GM06990 (cell line): Measurements from ENCODE around the gene POC1A.

Source experiments
- DNase-seq: peaks from one replicate; pipeline ENCODE4 v3.0.0-alpha.2; 2011; ENCODE audit not compliant: insufficient read length; ENCODE audit errors: extremely low read depth
- H3K27me3 ChIP-seq: replicated peaks from 2 replicates; pipeline ENCODE4 v1.6.0; 2011; ENCODE audit warnings: low read length; ENCODE audit not compliant: control insufficient read depth, insufficient read depth
- H3K36me3 ChIP-seq: 2 replicates; pipeline ENCODE4 v1.5.1; 2011; ENCODE audit warnings: low read length; ENCODE audit not compliant: control insufficient read depth, insufficient read depth
- H3K4me3 ChIP-seq: replicated peaks from 2 replicates; pipeline ENCODE4 v1.5.1; 2011; ENCODE audit warnings: low read depth, mild to moderate bottlenecking, control low read depth, low read length
- CTCF ChIP-seq: IDR thresholded peaks from 2 replicates; pipeline ENCODE4 v1.5.1; 2011; ENCODE audit warnings: low read length, control low read depth, mild to moderate bottlenecking, inconsistent platforms; ENCODE audit not compliant: insufficient read depth, poor library complexity, severe bottlenecking

POC1A gene

GRCh38 chr3:52083556-52084087 lies 70.6 kb downstream of the POC1A start:
- Histone ChIP-seq H3K36me3 (peaks cover 2% of the 10 kb centered on the region), H3K4me3 (no peak overlapping the region), H3K27me3 (no peaks in the 10 kb centered on the region)
- no peak for TF ChIP-seq CTCF
- DNase-seq, result no peak

GRCh38 chr3:52082951-52083350 lies 71.3 kb downstream of the POC1A start:
- Histone ChIP-seq H3K36me3 (peaks cover 2% of the 10 kb centered on the region), H3K4me3 (no peak overlapping the region), H3K27me3 (no peaks in the 10 kb centered on the region)
- no peak for TF ChIP-seq CTCF
- DNase-seq, result no peak

GRCh38 chr3:52080830-52081719 lies 73.1 kb downstream of the POC1A start:
- no peaks in the 10 kb centered on the region for H3K27me3 ChIP-seq
- peaks cover 2% of the 10 kb centered on the region for H3K36me3 ChIP-seq
- no peak for TF ChIP-seq CTCF
- no peak overlapping the region for H3K4me3 ChIP-seq
- DNase-seq, result no peak

GRCh38 chr3:52079958-52080357 lies 74.3 kb downstream of the POC1A start:
- no peaks in the 10 kb centered on the region for H3K27me3 ChIP-seq
- H3K4me3 ChIP-seq, result no peak overlapping the region
- no peak for TF ChIP-seq CTCF
- H3K36me3 ChIP-seq, result peaks cover 2% of the 10 kb centered on the region
- no peak for DNase-seq

- no peak for TF ChIP-seq CTCF
- Histone ChIP-seq H3K4me3 (no peak overlapping the region), H3K27me3 (no peaks in the 10 kb centered on the region), H3K36me3 (peaks cover 4% of the 10 kb centered on the region)
- no peak for DNase-seq
Measured at GRCh38 chr3:52078781-52079560, 75.3 kb downstream of the POC1A start.
